ENCODE results near the gene MAST4.

Gene MAST4

DNA sequence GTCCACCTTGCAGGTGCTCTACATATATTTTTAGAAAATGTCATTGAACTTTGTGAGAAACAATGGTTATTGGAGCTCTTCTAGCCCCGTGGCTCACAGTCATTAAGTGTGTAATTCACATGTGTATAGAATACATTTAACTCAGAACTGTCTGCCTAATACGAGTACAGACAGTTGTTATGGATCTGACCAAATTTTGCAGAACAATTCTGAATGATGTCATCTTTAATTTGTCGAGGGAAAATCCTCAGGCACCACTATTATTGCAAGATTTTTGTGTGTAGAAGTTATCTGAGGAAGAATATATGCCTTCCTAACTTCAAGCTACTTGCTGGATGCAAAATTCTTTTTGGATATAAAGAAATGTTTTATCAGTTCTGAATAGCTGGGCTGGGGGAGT, 383.5 kb downstream of the MAST4 start:
- Mint-ChIP-seq H3K9me3 (no peaks in the 10 kb centered on the region), H3K4me1 (no peaks in the 10 kb centered on the region), H3K4me3 (no peak overlapping the region), H3K36me3 (ENCODE audit: low read depth) (no peaks in the 10 kb centered on the region), H3K27ac (no peak overlapping the region), H3K27me3 (peaks cover 2% of the 10 kb centered on the region)
- ATAC-seq (no peak), DNase-seq (no peak)

DNA sequence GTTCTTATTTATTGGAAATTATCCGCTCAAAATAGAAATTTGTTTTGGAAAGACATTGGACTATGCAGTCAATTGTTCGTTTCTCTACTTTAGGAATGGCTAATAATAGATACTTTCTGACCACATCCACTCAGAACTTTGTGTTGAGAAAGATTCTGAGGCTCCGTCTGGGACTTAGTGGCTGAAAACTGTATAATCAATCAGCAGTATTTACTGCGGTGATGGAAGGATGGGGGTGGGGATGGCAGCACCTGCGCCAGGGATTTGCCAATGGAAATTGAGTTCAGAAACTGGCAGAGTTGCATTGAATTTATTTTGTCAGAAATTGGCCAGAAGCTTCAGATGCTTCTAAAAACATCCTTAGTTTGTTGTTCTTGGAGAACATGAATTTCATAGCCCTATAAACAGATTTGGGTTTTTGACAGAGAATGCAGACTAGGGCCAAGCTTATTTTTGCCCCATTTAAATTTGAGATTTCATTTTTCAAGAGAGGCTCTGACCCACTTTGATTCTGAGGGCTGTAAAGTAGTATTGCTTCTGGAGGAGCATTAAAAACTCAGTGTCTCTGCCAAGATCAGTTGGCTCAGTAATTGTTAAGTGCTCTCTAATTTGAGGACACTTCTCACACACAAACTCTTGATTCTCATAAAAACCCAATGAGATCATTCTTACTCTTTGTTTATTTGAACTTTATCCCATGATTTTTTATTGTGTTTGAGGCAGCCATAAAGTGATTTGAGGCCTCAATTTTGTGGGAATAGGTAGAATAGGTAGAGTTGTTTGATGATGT, 385.3 kb downstream of the MAST4 start:
- Mint-ChIP-seq H3K9me3 (no peaks in the 10 kb centered on the region), H3K27ac (no peak overlapping the region), H3K4me3 (no peak overlapping the region), H3K4me1 (no peaks in the 10 kb centered on the region), H3K36me3 (ENCODE audit: low read depth) (no peaks in the 10 kb centered on the region), H3K27me3 (peaks cover 2% of the 10 kb centered on the region)
- ATAC-seq = no peak
- no peak for DNase-seq

DNA sequence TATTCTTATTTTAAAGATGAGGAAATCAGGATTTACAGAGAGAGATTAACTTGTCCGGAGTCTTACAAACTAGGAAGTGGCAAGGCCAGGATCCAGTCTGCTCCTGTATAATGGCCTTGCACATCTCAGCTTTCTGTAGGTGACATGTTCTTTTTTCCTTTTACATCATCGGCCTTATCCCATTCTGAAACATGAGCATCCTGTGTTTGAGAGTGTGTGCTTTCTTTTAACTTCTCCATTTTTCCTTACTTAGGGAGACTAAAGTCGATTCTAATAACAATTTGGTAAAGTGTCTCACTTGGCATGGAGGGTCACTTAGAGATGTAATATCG, 385.8 kb downstream of the MAST4 start:
- Mint-ChIP-seq H3K27ac (no peak overlapping the region), H3K36me3 (ENCODE audit: low read depth) (no peaks in the 10 kb centered on the region), H3K4me1 (no peaks in the 10 kb centered on the region), H3K27me3 (peaks cover 2% of the 10 kb centered on the region), H3K9me3 (no peaks in the 10 kb centered on the region), H3K4me3 (no peak overlapping the region)
- ATAC-seq = no peak
- DNase-seq = no peak

DNA sequence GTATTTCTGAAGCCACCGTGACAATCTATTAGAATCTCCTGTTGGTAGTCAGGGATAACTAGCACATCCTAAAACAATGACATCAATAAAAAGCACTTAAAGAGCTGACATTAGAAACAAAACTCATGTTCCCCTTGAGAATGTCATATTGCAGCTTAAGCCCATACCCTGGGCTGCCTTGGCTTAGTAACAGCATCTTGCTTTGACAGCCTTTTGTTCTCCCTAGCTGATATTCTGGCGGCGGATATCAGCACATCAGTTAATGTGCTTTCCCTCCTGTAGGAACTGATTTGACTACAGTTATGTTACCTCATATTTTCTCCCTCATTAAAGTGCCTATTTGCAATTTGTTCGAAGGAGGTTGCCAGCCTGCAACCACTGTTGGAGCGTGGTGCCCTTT, 386.3 kb downstream of the MAST4 start:
- H3K36me3 Mint-ChIP-seq (ENCODE audit: low read depth) = no peaks in the 10 kb centered on the region
- H3K4me1 Mint-ChIP-seq = no peaks in the 10 kb centered on the region

DNA sequence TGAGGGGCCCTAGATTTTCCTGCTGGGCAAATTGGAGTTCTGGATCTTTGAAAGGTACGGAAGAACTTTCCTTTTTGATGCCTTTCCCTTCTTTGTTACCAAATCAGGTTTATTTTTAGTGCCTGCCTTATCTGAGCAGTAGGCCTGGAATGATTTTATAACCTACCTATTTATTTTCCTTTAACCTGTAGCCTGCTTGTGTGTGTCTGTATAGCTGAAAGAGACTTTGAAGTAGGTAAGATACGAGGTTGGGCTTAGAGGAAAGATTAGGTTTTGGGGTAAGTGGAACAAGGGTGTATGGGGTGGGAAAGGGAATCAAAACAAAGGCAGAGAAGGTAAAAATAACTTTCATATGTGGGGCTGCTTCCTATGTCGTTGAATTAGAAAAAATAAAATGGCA, 389.2 kb downstream of the MAST4 start:
- peaks cover 5% of the 10 kb centered on the region for H3K4me1 Mint-ChIP-seq

More for the DNA sequence above, 386.3 kb downstream of the MAST4 start:
- DNase-seq (no peak), ATAC-seq (no peak)
- no peak overlapping the region for H3K4me3 Mint-ChIP-seq
- H3K9me3 Mint-ChIP-seq = no peaks in the 10 kb centered on the region
- H3K27me3 Mint-ChIP-seq = peaks cover 2% of the 10 kb centered on the region
- H3K27ac Mint-ChIP-seq = no peak overlapping the region

DNA sequence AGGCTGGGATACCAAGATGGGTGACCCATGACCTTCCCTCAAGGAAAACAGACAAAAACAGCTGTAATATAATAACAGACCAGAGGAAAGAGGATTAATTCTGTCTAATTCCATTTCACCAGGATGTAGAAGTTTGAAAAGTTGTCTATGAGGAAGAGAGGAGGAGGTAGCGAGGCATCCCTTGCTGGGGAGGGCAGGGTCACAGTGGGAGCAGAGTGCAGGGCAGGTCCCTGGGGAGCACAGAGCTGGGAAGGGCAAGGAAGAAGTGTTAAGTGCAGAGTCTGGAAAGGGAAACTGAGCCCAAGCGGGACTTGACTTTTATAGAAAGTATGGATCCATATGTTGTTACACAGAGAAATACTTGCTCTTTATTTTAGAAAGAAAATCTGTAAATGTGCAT, 389.8 kb downstream of the MAST4 start:
- Mint-ChIP-seq H3K36me3 (ENCODE audit: low read depth) (no peaks in the 10 kb centered on the region), H3K27me3 (no peaks in the 10 kb centered on the region), H3K4me1 (peaks cover 5% of the 10 kb centered on the region), H3K27ac (no peak overlapping the region), H3K4me3 (no peak overlapping the region), H3K9me3 (no peaks in the 10 kb centered on the region)
- ATAC-seq (no peak), DNase-seq (no peak)

More for the DNA sequence above, 389.2 kb downstream of the MAST4 start:
- H3K27ac Mint-ChIP-seq = no peak overlapping the region
- H3K4me3 Mint-ChIP-seq = no peak overlapping the region
- H3K9me3 Mint-ChIP-seq = no peaks in the 10 kb centered on the region
- H3K27me3 Mint-ChIP-seq = no peaks in the 10 kb centered on the region
- ATAC-seq (no peak), DNase-seq (no peak)
- H3K36me3 Mint-ChIP-seq (ENCODE audit: low read depth) = no peaks in the 10 kb centered on the region

DNA sequence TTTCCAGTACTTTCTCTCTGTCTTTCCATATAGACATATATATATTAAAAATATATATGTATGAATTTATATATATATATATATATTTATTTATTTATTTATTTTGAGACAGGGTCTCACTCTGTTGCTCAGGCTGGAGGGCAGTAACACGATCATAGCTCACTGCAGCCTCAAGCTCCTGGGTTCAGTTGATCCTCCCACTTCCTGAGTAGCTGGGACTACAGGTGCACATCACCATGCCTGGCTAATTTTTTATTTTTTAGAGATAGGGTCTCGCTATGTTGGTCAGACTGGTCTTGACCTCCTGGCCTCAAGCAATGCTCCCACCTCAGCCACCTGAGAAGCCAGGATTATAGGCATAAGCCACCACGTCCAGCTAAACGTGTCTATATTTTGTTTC, 390.3 kb downstream of the MAST4 start:
- no peaks in the 10 kb centered on the region for H3K36me3 Mint-ChIP-seq (ENCODE audit: low read depth)
- H3K27me3 Mint-ChIP-seq = no peaks in the 10 kb centered on the region
- peaks cover 5% of the 10 kb centered on the region for H3K4me1 Mint-ChIP-seq
- DNase-seq (no peak), ATAC-seq (no peak)
- H3K4me3 Mint-ChIP-seq = no peak overlapping the region
- no peaks in the 10 kb centered on the region for H3K9me3 Mint-ChIP-seq
- no peak overlapping the region for H3K27ac Mint-ChIP-seq

DNA sequence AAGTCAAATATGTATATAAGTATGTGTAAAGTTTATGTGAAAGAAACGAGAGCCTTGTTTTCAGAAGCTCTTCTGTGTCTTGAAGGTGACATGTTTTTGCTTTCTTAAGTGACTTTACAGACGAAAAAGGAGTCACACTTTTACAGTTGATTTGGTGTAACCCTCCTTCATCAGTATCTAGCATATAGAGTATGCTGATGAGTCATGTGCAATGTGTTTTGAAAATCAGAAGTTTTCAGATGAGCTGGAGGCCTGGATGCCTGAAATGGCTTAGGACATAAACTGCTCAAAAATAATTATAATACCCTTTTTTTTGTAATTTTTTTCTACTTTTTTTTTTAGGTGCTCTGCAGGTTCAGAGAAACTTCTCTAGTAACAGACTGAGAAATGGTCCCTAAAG, 390.9 kb downstream of the MAST4 start:
- no peak for ATAC-seq
- peaks cover 5% of the 10 kb centered on the region for H3K4me1 Mint-ChIP-seq

DNA sequence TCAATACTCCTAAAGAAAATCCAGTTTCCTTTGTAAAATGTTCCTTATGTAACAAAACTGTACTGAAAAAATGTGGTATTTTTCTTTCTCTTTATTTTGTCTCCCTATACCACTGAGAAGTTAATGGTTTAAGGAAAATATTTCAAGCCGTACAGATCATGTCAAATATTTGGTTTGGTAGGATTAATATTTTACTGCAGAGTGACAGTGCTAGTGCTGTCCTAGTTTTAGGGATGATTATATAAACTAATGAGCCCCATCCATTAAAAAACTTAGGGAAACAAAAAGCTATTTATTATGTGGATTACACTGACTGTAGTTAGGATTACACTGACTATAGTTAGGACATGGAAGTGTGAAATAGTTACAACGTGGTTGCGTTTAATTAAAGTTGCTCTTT, 391.3 kb downstream of the MAST4 start:
- Mint-ChIP-seq H3K4me1 (peaks cover 8% of the 10 kb centered on the region), H3K27ac (no peak overlapping the region), H3K4me3 (no peak overlapping the region), H3K27me3 (no peaks in the 10 kb centered on the region), H3K9me3 (no peaks in the 10 kb centered on the region), H3K36me3 (ENCODE audit: low read depth) (no peaks in the 10 kb centered on the region)
- DNase-seq (no peak), ATAC-seq (no peak)

More for the DNA sequence above, 390.9 kb downstream of the MAST4 start:
- H3K9me3 Mint-ChIP-seq = no peaks in the 10 kb centered on the region
- no peaks in the 10 kb centered on the region for H3K36me3 Mint-ChIP-seq (ENCODE audit: low read depth)
- no peaks in the 10 kb centered on the region for H3K27me3 Mint-ChIP-seq
- H3K27ac Mint-ChIP-seq = no peak overlapping the region
- H3K4me3 Mint-ChIP-seq = no peak overlapping the region
- DNase-seq = no peak

DNA sequence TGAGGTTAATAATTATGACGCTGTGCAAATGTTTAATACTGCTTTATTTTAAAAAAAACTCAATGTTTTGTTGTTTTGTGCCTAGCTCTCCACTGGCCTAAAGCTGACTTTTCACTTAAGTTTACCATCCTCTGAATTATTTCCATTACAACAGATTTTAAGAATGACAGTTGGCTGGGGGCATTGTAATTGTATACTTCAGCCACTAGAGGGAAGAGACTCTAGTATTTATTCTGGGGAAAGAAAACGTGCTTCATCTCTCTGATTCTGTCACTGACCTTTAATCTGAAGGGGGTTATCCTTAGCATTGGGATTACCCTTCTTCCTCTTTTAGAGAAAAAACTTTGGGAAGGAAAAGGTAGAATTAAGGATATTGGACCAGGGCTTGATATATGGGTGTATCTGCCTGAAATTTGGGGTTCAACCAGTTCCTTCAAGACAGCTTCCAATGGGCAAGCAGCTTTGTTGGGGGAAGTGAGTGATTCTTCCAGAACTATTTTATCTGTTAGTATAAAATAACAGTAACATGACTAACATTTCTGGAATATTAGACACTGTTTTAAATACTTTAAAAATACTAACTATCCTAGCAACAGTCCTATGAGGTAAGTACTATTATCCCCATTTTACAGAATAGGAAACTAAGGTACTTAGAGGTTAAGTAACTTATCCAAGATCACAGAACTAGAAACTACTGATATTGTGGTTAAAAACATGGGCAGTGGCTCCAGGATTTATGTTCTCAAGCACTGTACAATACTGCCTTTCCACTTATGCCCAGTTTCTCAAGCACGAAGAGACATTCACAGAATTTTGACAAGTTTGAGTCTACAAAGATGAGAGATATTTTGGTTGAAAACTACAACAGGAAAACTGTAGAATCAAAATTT, 392.0 kb downstream of the MAST4 start:
- H3K27ac Mint-ChIP-seq = no peak overlapping the region
- H3K4me1 Mint-ChIP-seq = peaks cover 8% of the 10 kb centered on the region
- H3K27me3 Mint-ChIP-seq = no peaks in the 10 kb centered on the region
- peak; percentile 57 for ATAC-seq
- DNase-seq = no peak
- H3K9me3 Mint-ChIP-seq = no peaks in the 10 kb centered on the region
- no peaks in the 10 kb centered on the region for H3K36me3 Mint-ChIP-seq (ENCODE audit: low read depth)
- H3K4me3 Mint-ChIP-seq = no peak overlapping the region

DNA sequence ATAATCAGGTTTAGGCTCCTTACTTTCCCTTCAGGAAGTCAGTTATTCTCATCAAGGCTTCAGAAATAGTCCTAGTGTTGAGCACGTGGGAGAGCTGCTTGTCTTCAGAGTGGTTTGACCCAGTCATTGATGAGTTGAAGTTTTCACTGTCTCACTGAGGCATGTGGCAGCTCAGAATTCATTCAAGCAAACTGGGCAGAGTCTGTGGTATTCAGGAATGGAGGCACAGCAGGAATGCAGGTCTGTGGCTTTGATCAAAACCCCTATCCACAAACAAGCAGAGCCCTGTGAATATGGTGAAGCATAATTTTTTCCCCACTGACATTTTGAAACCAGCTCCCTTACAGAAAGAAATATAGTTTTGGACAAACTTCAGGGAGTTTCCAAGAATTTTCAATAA, 393.1 kb downstream of the MAST4 start:
- Mint-ChIP-seq H3K27me3 (no peaks in the 10 kb centered on the region), H3K4me1 (peaks cover 8% of the 10 kb centered on the region), H3K27ac (no peak overlapping the region), H3K4me3 (no peak overlapping the region), H3K9me3 (no peaks in the 10 kb centered on the region), H3K36me3 (ENCODE audit: low read depth) (no peaks in the 10 kb centered on the region)
- DNase-seq = no peak
- ATAC-seq = no peak

DNA sequence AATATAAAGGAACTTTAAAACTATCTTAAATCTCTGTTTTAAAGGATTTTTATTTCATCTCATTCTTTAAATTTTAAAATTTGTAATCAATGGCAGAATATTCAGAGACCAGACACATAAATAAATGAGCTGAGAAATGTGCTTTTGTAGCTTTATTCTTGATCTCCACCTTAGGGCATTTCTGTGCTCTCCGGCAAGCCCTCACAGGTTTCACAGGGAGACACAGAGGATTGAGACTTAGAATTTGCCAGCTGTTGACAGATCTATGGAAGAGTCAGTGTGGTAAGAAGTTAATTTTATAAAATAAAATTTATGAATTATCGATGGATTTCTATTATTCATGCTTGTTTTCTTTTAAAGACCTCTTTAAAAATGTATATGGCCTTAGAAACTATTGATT, 393.6 kb downstream of the MAST4 start:
- H3K27ac Mint-ChIP-seq = no peak overlapping the region
- no peaks in the 10 kb centered on the region for H3K27me3 Mint-ChIP-seq
- H3K4me1 Mint-ChIP-seq = peaks cover 8% of the 10 kb centered on the region
- H3K9me3 Mint-ChIP-seq = no peaks in the 10 kb centered on the region
- H3K4me3 Mint-ChIP-seq = no peak overlapping the region
- no peak for ATAC-seq
- no peak for DNase-seq
- no peaks in the 10 kb centered on the region for H3K36me3 Mint-ChIP-seq (ENCODE audit: low read depth)

DNA sequence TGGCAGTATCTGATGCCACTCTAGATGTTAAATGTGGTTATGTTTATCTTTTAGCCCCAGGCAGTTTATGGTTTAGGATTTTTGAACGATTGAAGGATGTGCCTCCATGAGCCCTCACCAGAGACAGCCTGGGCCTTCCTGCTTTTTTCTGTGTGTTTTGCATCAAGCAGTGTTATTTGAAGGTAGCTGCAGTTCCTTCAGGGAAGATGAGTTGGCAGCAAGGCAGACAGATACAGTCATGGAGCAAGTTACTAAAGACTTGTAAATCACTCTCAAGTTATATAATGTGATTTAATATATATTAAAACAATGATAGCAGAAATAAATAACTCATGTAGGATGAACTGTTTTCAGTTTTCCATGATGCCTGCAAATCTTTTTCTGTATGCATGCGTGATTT, 395.6 kb downstream of the MAST4 start:
- Mint-ChIP-seq H3K4me1 (peaks cover 8% of the 10 kb centered on the region), H3K27me3 (no peaks in the 10 kb centered on the region)

DNA sequence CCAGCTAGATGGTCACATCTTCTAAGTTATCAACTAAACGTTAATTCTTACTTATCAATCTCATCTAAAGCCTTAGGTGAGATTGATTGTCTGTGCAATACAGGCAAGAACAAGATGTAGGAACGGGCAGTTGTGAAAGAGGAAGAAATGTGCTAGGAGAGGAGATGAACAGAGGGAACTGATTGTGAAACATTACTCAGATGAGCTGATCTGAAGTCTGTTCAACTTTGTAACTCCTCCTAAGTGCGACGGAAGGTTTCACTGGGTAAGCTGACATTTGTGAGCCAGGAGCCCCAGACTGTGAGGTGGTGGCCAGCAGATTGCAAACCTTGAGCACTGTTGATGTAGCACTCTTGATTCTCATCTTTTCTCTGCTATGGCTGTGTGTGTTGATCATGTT, 396.4 kb downstream of the MAST4 start:
- DNase-seq (no peak), ATAC-seq (peak; percentile 52)
- Mint-ChIP-seq H3K27me3 (no peaks in the 10 kb centered on the region), H3K4me1 (peaks cover 8% of the 10 kb centered on the region), H3K9me3 (no peaks in the 10 kb centered on the region), H3K36me3 (ENCODE audit: low read depth) (no peaks in the 10 kb centered on the region), H3K4me3 (no peak overlapping the region), H3K27ac (no peak overlapping the region)

More for the DNA sequence above, 395.6 kb downstream of the MAST4 start:
- no peaks in the 10 kb centered on the region for H3K9me3 Mint-ChIP-seq
- no peak overlapping the region for H3K4me3 Mint-ChIP-seq
- no peaks in the 10 kb centered on the region for H3K36me3 Mint-ChIP-seq (ENCODE audit: low read depth)
- no peak for DNase-seq
- ATAC-seq = no peak
- H3K27ac Mint-ChIP-seq = no peak overlapping the region

DNA sequence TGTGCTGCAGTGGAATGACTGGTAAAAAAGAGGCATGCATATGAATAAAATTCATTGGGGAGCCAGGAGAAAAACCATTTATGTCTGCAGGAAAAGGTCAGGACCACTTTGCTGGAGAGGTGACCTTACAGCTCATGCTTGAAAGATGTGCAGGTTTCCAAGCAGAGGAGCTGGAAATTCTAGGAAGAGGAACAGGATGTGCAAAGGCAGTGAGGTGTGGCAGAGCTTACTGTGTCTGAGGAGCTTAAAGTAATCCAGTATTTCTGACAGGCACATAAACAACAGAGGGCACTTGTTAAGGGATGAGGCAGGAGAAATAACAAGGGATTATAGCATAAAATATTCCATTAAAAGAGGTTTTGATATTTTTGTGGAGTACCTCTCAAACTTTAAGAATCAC, 397.3 kb downstream of the MAST4 start:
- Mint-ChIP-seq H3K27me3 (no peaks in the 10 kb centered on the region), H3K4me3 (no peak overlapping the region), H3K4me1 (peaks cover 3% of the 10 kb centered on the region), H3K36me3 (ENCODE audit: low read depth) (no peaks in the 10 kb centered on the region), H3K9me3 (no peaks in the 10 kb centered on the region), H3K27ac (no peak overlapping the region)
- no peak for ATAC-seq
- DNase-seq = no peak
